Raji (cell line): ENCODE measurements around the gene TBX4.

ENCODE experiments used
- POLR2A ChIP-seq: IDR thresholded peaks from 2 replicates; pipeline ENCODE4 v1.6.1; 2011; ENCODE audit warnings: low read depth, low read length, control low read depth; ENCODE audit not compliant: insufficient read depth

Gene TBX4

GRCh38 chr17:61420745-61421398 lies 31.4 kb upstream of the TBX4 start:
- TF ChIP-seq POLR2A = no peak

GRCh38 chr17:61421460-61421859 lies 30.8 kb upstream of the TBX4 start:
- TF ChIP-seq POLR2A = no peak

GRCh38 chr17:61422116-61422799 lies 30.0 kb upstream of the TBX4 start:
- TF ChIP-seq POLR2A = no peak

GRCh38 chr17:61422869-61423268 lies 29.4 kb upstream of the TBX4 start:
- no peak for TF ChIP-seq POLR2A

GRCh38 chr17:61423967-61424649 lies 28.1 kb upstream of the TBX4 start:
- TF ChIP-seq POLR2A = no peak

GRCh38 chr17:61425682-61426481 lies 26.3 kb upstream of the TBX4 start:
- TF ChIP-seq POLR2A = no peak

GRCh38 chr17:61426482-61427304 lies 25.5 kb upstream of the TBX4 start:
- TF ChIP-seq POLR2A = no peak

GRCh38 chr17:61427567-61427966 lies 24.7 kb upstream of the TBX4 start:
- no peak for TF ChIP-seq POLR2A

- TF ChIP-seq POLR2A = no peak
These were observed 22.9 kb upstream of the TBX4 start for GRCh38 chr17:61429274-61429673.

GRCh38 chr17:61431594-61432311 lies 20.5 kb upstream of the TBX4 start:
- TF ChIP-seq POLR2A = no peak

- TF ChIP-seq POLR2A = no peak
These were observed 15.9 kb upstream of the TBX4 start for GRCh38 chr17:61436273-61436672.

GRCh38 chr17:61436995-61437704 lies 15.1 kb upstream of the TBX4 start:
- TF ChIP-seq POLR2A = no peak

GRCh38 chr17:61440697-61441096 lies 11.5 kb upstream of the TBX4 start:
- TF ChIP-seq POLR2A = no peak
